HG03521 (cell line): ENCODE measurements around the gene PCDHB13.

Experiments
- ATAC-seq: cut with Tn5 transposase; IDR thresholded peaks from one replicate; pipeline ENCODE4 v1.9.1; 2021; ENCODE audit warnings: mild to moderate bottlenecking, moderate library complexity; ENCODE audit not compliant: unreplicated experiment

The PCDHB13 gene

GRCh38 chr5:141260458-141261237 is 46.9 kb downstream of the PCDHB13 start:
- no peak for ATAC-seq

- no peak for ATAC-seq
Observed at GRCh38 chr5:141261238-141261546, 47.5 kb downstream of the PCDHB13 start.
